ENCODE data around the gene HMGA1.
A peak's percentile ranks its signal among the peaks of the same experiment; 100 is the strongest.

The HMGA1 gene

GRCh38 chr6:34205916-34206315 is 30.8 kb upstream of the HMGA1 start:
- TF ChIP-seq CTCF (IDR thresholded peaks at IDR 0.05; ENCODE audit: low read length, missing control alignments) = no peak

GRCh38 chr6:34206726-34207125 is 29.9 kb upstream of the HMGA1 start:
- no peak for DNase-seq (ENCODE audit: low read depth)
- no peak for TF ChIP-seq CTCF (IDR thresholded peaks at IDR 0.05; ENCODE audit: low read length, missing control alignments)

More at GRCh38 chr6:34205916-34206315, 30.8 kb upstream of the HMGA1 start:
- no peak overlapping the region for H3K4me3 ChIP-seq (replicated peaks; ENCODE audit: low read depth, low read length)
- DNase-seq (ENCODE audit: low read depth) = no peak

GRCh38 chr6:34207695-34208443 is 28.8 kb upstream of the HMGA1 start:
- DNase-seq (ENCODE audit: low read depth) = no peak
- TF ChIP-seq CTCF (IDR thresholded peaks at IDR 0.05; ENCODE audit: low read length, missing control alignments) = no peak

More at GRCh38 chr6:34206726-34207125, 29.9 kb upstream of the HMGA1 start:
- no peak overlapping the region for H3K4me3 ChIP-seq (replicated peaks; ENCODE audit: low read depth, low read length)

GRCh38 chr6:34213772-34214171 is 22.9 kb upstream of the HMGA1 start:
- no peak overlapping the region for H3K4me3 ChIP-seq (replicated peaks; ENCODE audit: low read depth, low read length)
- no peak for DNase-seq (ENCODE audit: low read depth)
- TF ChIP-seq CTCF (IDR thresholded peaks at IDR 0.05; ENCODE audit: low read length, missing control alignments) = no peak

More at GRCh38 chr6:34207695-34208443, 28.8 kb upstream of the HMGA1 start:
- H3K4me3 ChIP-seq (replicated peaks; ENCODE audit: low read depth, low read length) = no peak overlapping the region

- H3K4me3 ChIP-seq (replicated peaks; ENCODE audit: low read depth, low read length) = no peak overlapping the region
- TF ChIP-seq CTCF (IDR thresholded peaks at IDR 0.05; ENCODE audit: low read length, missing control alignments) = no peak
- DNase-seq (ENCODE audit: low read depth) = no peak
Measured at GRCh38 chr6:34218691-34219090, 18.0 kb upstream of the HMGA1 start.

GRCh38 chr6:34223381-34223955 is 13.2 kb upstream of the HMGA1 start:
- no peak for DNase-seq (ENCODE audit: low read depth)
- H3K4me3 ChIP-seq (replicated peaks; ENCODE audit: low read depth, low read length) = peak overlapping the region; percentile 36
- TF ChIP-seq CTCF (IDR thresholded peaks at IDR 0.05; ENCODE audit: low read length, missing control alignments) = no peak
